ENCODE results near the gene SAMD9.
"Not testable (repeated sequence)": the region's sequence is repeated elsewhere in the genome, so short reads cannot be mapped to it uniquely, and the experiment has no call there.

SAMD9 gene

DNA sequence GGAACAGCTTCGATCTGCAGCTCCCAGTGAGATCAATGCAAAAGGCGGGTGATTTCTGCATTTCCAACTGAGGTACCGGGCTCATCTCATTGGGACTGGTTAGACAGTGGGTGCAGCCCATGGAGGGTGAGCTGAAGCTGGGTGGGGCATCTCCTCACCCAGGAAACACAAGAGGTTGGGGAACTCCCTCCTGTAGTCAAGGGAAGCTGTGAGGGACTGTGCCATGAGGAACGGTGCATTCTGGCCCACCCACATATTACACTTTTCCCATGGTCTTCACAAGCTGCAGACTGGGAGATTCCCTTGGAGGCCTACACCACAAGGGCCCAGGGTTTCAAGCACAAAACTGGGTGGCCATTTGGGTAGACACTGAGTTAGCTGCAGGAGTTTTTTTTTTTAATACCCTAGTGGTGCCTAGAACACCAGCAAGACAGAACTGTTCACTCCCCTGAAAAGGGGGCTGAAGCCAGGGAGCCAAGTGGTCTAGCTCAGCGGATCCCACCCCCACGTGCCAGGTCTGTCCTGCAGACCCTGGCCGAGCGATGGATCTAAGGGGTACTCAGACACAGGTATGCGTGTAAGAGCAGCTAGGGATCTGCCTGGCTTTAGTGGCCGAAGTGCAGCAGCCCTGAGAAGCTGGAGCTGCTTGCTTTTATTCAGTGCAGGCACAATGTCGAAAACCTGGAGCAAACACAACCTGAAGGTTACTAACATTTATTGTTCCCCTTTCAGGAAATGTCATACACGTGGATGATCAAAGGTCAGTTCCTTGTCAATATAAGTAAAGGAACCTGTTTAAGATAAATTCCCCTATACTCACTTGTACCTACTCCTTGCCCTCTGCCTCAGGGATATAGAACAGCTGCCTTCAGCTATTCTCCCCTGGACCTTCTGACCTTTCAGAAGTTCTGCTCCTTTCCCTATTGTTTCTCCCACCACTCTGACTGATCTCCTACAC lies 3.1 kb upstream of the SAMD9 start:
- no peak for DNase-seq (ENCODE audit: low spot score)

GRCh38 chr7:93119191-93119905 lies 1.6 kb upstream of the SAMD9 start:
- no peak for DNase-seq (ENCODE audit: low spot score)

GRCh38 chr7:93117327-93117726 lies 452 bp downstream of the SAMD9 start:
- no peak for DNase-seq (ENCODE audit: low spot score)

DNA sequence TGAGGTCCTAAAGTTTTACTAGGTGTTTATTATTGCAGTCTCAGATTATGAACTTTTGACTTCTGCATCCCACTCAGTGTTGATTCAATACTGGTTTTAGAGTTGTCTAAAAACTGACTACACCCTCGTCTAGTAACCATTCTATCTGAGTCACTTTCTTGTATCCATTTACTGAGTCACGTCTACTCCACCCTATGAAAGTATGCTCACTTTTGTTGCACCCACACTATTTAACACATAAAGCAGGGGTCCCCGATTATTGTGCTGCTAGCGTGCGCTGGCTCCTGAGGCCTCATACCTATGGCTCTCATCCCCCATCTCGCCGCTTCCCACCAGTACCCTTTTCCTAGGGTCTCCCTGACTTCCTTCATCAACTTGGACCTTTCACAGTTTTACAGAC lies 2.0 kb downstream of the SAMD9 start:
- peak; percentile 63 for DNase-seq (ENCODE audit: low spot score)

GRCh38 chr7:93108003-93108402 lies 9.8 kb downstream of the SAMD9 start:
- DNase-seq (ENCODE audit: low spot score): no peak

- no peak for DNase-seq (ENCODE audit: low spot score)
Measured at GRCh38 chr7:93097388-93097787, 20.4 kb downstream of the SAMD9 start.

- no peak for DNase-seq (ENCODE audit: low spot score)
Measured at GRCh38 chr7:93092757-93093370, 24.9 kb downstream of the SAMD9 start.

GRCh38 chr7:93073357-93073756 lies 44.4 kb downstream of the SAMD9 start:
- not testable (repeated sequence) for DNase-seq (ENCODE audit: low spot score)

- DNase-seq (ENCODE audit: low spot score): no peak
Measured at GRCh38 chr7:93062599-93062998, 55.2 kb downstream of the SAMD9 start.

- DNase-seq (ENCODE audit: low spot score): no peak
Measured at GRCh38 chr7:93060865-93061264, 56.9 kb downstream of the SAMD9 start.

DNA sequence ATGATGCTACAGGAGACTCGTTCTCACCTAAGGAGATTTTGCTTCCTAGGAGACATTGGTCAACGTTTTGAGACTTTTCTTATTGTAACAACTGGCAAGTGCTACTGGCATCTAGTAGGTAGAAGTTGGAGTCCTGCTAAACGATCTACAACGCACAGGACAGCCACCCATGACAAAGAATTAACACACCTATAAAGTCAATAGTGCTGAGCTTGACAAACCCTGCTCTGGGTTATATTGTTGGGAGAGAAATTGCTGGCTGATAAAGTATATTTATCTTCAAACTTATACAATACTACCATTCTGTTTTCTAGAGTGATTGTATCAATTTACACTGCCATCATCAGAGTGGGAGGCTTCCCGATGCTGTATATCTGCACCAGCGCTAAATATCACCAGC lies 57.8 kb downstream of the SAMD9 start:
- no peak for DNase-seq (ENCODE audit: low spot score)

- not testable (repeated sequence) for DNase-seq (ENCODE audit: low spot score)
Measured at GRCh38 chr7:93056621-93057020, 61.2 kb downstream of the SAMD9 start.

- peak; percentile 76 for DNase-seq (ENCODE audit: low spot score)
Measured at GRCh38 chr7:93055543-93056107, 62.2 kb downstream of the SAMD9 start.

GRCh38 chr7:93054975-93055374 lies 62.8 kb downstream of the SAMD9 start:
- no peak for DNase-seq (ENCODE audit: low spot score)

GRCh38 chr7:93053949-93054943 lies 63.5 kb downstream of the SAMD9 start:
- peak; percentile 30 for DNase-seq (ENCODE audit: low spot score)

DNA sequence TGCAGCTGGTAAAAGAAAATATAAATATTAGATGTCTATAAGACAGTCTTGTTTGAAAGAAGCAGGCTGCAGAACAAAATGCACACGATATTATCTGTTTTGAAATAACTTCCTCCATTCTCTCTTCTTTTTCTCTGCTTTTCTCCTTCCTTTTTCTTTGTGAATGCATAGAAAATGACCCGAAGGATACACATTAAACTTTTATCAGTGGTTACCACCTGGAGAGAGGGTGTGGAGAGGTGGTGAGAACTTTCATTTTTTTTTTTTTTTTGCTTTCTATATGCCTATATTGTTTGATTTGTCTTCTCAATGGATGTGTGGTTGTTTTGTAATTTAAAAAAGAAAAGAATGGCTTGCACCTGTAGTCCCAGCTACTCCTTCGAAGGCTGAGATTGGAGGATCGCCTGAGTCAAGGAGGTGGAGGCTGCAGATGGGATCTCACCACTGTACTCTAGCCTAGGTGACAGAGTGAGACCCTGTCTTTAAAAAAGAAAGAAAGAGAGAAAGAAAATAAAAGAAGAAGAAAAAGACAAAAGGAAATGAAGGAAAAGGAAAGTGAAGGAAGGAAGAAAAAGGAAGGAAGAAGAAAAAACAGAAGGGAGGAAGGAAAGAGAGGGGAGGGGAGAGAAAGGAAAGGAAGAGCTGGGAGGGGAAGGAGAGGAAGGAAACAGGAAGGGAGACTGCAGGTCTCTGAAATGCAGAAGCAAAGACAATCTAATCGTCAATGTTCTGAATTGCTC lies 64.4 kb downstream of the SAMD9 start:
- no peak for DNase-seq (ENCODE audit: low spot score)

- DNase-seq (ENCODE audit: low spot score): no peak
Measured at GRCh38 chr7:93051660-93052059, 66.1 kb downstream of the SAMD9 start.
